K562 (cell line): ENCODE results near the gene ALPK1. TPM values are rescaled to one million over a fixed set of nuclear protein-coding genes. Genes with fewer than 3 reads are reported as not detected.

Source experiments
- ATAC-seq: fragments of 200-7000 bp; cut with Tn5 transposase; 3 replicates; pipeline ENCODE4 v1.9.1; 2020; ENCODE audit warnings: moderate library complexity
- BruUV-seq: library from RNA; stranded (reverse); fragments of 400-500 nt; replicated peaks from 2 replicates; lab custom pipeline; 2021; lab: Mats Ljungman, UMichigan
- CTCF ChIA-PET: fragments of 300-600 bp; formaldehyde crosslinking; extraction: SDS; loops from one replicate; lab custom pipeline; 2021; ENCODE audit warnings: low intra/inter-chr PET ratio; lab: Yijun Ruan, JAX
- POLR2A ChIA-PET: fragments of 300-600, 350-650 bp; sonication (Branson Sonifier 250); formaldehyde crosslinking; extraction: SDS; loops from one replicate; lab custom pipeline; 2021; ENCODE audit warnings: antibody characterized with exemption, inconsistent platforms; lab: Yijun Ruan, JAX
- DNase-seq, 4 experiments: peaks; one replicate each; pipeline versions ENCODE4 v3.0.0 to v3.0.0-alpha.2; 2011 to 2018; ENCODE audit warnings: low spot score in 3 of 4, mixed read lengths in 3 of 4; ENCODE audit errors: extremely low read depth in 1 of 4
- FAIRE-seq: peaks from 2 replicates; lab custom pipeline; 2011; peaks lifted over from hg19 to GRCh38; lab: Jason Lieb, UNC
- H2AFZ ChIP-seq: 2 replicates; pipeline ENCODE4 v1.6.0; 2011; ENCODE audit warnings: low read depth, low read length, control low read depth, inconsistent platforms
- H3K27ac ChIP-seq: fragments of 200-600 bp; 3 replicates; pipeline ENCODE4 v1.8.0; 2011; ENCODE audit warnings: low read depth, mild to moderate bottlenecking, control low read depth, inconsistent platforms, low read length, moderate library complexity, mixed read lengths; ENCODE audit errors: extremely low read depth
- H3K27me3 ChIP-seq, 2 experiments: fragments of 300-600 bp in 1 of 2; 2 replicates in 1 of 2; 3 replicates in 1 of 2; pipeline versions ENCODE4 v1.6.0 to v1.8.0; 2011; ENCODE audit warnings: inconsistent platforms in 2 of 2, low read length in 2 of 2, mild to moderate bottlenecking in 1 of 2, mixed read lengths in 1 of 2, moderate library complexity in 1 of 2; ENCODE audit not compliant: control insufficient read depth in 2 of 2, insufficient read depth in 2 of 2
- H3K36me3 ChIP-seq: fragments of 300-600 bp; 3 replicates; pipeline ENCODE4 v1.8.0; 2011; ENCODE audit warnings: mild to moderate bottlenecking, low read length, inconsistent platforms; ENCODE audit not compliant: control insufficient read depth, insufficient read depth
- H3K4me1 ChIP-seq, 2 experiments: fragments of 200-600 bp in 1 of 2; replicated peaks in 1 of 2; 2 replicates in 1 of 2; 3 replicates in 1 of 2; pipeline versions ENCODE4 v1.5.1 to v1.8.0; 2011; ENCODE audit warnings: inconsistent platforms in 2 of 2, low read length in 2 of 2, mild to moderate bottlenecking in 1 of 2, mixed read lengths in 1 of 2, moderate library complexity in 1 of 2; ENCODE audit not compliant: control insufficient read depth in 2 of 2, insufficient read depth in 2 of 2
- H3K4me2 ChIP-seq: 2 replicates; pipeline ENCODE4 v1.6.1; 2011; ENCODE audit warnings: low read length, control low read depth, inconsistent platforms, mixed read lengths; ENCODE audit not compliant: insufficient read depth
- H3K4me3 ChIP-seq: fragments of 200-600 bp; sonication (generic), shearing (Covaris generic); 2 replicates; pipeline ENCODE4 v1.5.1; 2016; ENCODE audit warnings: control low read depth, inconsistent platforms
- H3K79me2 ChIP-seq: fragments of 200-600 bp; 3 replicates; pipeline ENCODE4 v1.8.0; 2011; ENCODE audit warnings: low read length, inconsistent platforms; ENCODE audit not compliant: control insufficient read depth, insufficient read depth
- H3K9ac ChIP-seq, 2 experiments: 2 replicates each; pipeline versions ENCODE4 v1.6.0 to v1.6.1; 2011; ENCODE audit warnings: low read depth in 2 of 2, low read length in 2 of 2, control low read depth in 1 of 2, inconsistent platforms in 1 of 2, mild to moderate bottlenecking in 1 of 2, mixed read lengths in 1 of 2; ENCODE audit not compliant: insufficient read depth in 1 of 2
- H3K9me1 ChIP-seq: one replicate; pipeline ENCODE4 v1.6.0; 2011; ENCODE audit warnings: inconsistent platforms, mild to moderate bottlenecking, low read length, moderate library complexity; ENCODE audit not compliant: control insufficient read depth, insufficient read depth
- H3K9me3 ChIP-seq: replicated peaks from 2 replicates; pipeline ENCODE4 v1.5.1; 2011; ENCODE audit warnings: low read depth, low read length, inconsistent platforms; ENCODE audit not compliant: control insufficient read depth, insufficient read depth
- H4K20me1 ChIP-seq: replicated peaks from 2 replicates; pipeline ENCODE4 v1.6.1; 2011; ENCODE audit warnings: low read length, inconsistent platforms, mixed read lengths; ENCODE audit not compliant: control insufficient read depth, insufficient read depth
- ETV5 ChIP-seq: sonication (generic); formaldehyde crosslinking; IDR thresholded peaks from 2 replicates; pipeline ENCODE4 v1.4.0; 2020; ENCODE audit warnings: low read depth, mild to moderate bottlenecking, missing genetic modification reagents
- MAFK ChIP-seq: IDR thresholded peaks from 2 replicates; pipeline ENCODE4 v1.6.1; 2011; ENCODE audit warnings: low read length, improper control_type of control experiment
- MEF2D ChIP-seq: conservative IDR thresholded peaks from 2 replicates; pipeline ENCODE4 v1.6.1; 2016; ENCODE audit warnings: low read depth, missing genetic modification characterization, missing compliant biosample characterization
- MXI1 ChIP-seq: IDR thresholded peaks from 2 replicates; pipeline ENCODE4 v1.6.1; 2011; ENCODE audit warnings: low read depth, mild to moderate bottlenecking, improper control_type of control experiment, low read length
- PURB ChIP-seq: sonication (generic); formaldehyde crosslinking; IDR thresholded peaks from 2 replicates; pipeline ENCODE4 v1.9.0; 2021; ENCODE audit warnings: low read depth, mild to moderate bottlenecking, missing genetic modification reagents
- SAFB2 ChIP-seq: fragments of 200-400 bp; formaldehyde crosslinking; IDR thresholded peaks from 2 replicates; pipeline ENCODE4 v1.6.1; 2018; ENCODE audit warnings: borderline replicate concordance, low read length, low read depth, moderate library complexity; ENCODE audit not compliant: severe bottlenecking
- SFPQ ChIP-seq: fragments of 200-400 bp; formaldehyde crosslinking; IDR thresholded peaks from 2 replicates; pipeline ENCODE4 v1.6.1; 2017; ENCODE audit warnings: mild to moderate bottlenecking, low read depth, low read length, moderate library complexity
- TAF1 ChIP-seq: IDR thresholded peaks from 2 replicates; pipeline ENCODE4 v1.6.1; 2011; ENCODE audit warnings: mild to moderate bottlenecking, low read length, moderate library complexity; ENCODE audit not compliant: insufficient read depth, control insufficient read depth, severe bottlenecking; ENCODE audit errors: extremely low read depth
- TEAD2 ChIP-seq: fragments of 450-650 bp; IDR thresholded peaks from 2 replicates; pipeline ENCODE4 v1.6.1; 2016; ENCODE audit warnings: missing genetic modification characterization, control low read depth, missing compliant biosample characterization
- TEAD4 ChIP-seq, 2 experiments: sonication (generic) in 1 of 2; formaldehyde crosslinking in 1 of 2; IDR thresholded peaks; 2 replicates each; pipeline versions ENCODE4 v1.6.1 to v1.8.0; 2012 to 2022; ENCODE audit warnings: borderline replicate concordance in 1 of 2, inconsistent platforms in 1 of 2, low read length in 1 of 2, mild to moderate bottlenecking in 1 of 2, missing genetic modification reagents in 1 of 2
- THRAP3 ChIP-seq: fragments of 450-650 bp; IDR thresholded peaks from 2 replicates; pipeline ENCODE4 v1.6.1; 2016; ENCODE audit warnings: mild to moderate bottlenecking, inconsistent platforms, borderline replicate concordance
- ZNF274 ChIP-seq: IDR thresholded peaks from 2 replicates; pipeline ENCODE4 v1.6.1; 2011; ENCODE audit warnings: low read depth, mild to moderate bottlenecking, low read length, moderate library complexity, borderline replicate concordance
- ZNF280A ChIP-seq: fragments of 450-650 bp; IDR thresholded peaks from 2 replicates; pipeline ENCODE4 v1.6.1; 2018; ENCODE audit warnings: mild to moderate bottlenecking, low read depth; ENCODE audit not compliant: partially characterized antibody
- ZNF589 ChIP-seq: fragments of 200-800 bp; sonication (Bioruptor generic); IDR thresholded peaks from 2 replicates; pipeline ENCODE4 v1.6.1; 2016; ENCODE audit warnings: low read depth, missing genetic modification characterization, missing compliant biosample characterization
- WGBS: fragments of 100-300 bp; shearing (Covaris generic); methylation state at CpG from one replicate; pipeline ENCODE4 v1.1.6; 2016; ENCODE audit warnings: low coverage, mixed read lengths; ENCODE audit not compliant: insufficient coverage; ENCODE audit errors: missing lambda C conversion rate; 5-methylcytosine and 5-hydroxymethylcytosine counted together
- in situ Hi-C: fragments of 300-500 bp; cut with MboI; formaldehyde crosslinking; loops from 4 replicates; pipeline ENCODE4 v1.15.0; 2018; ENCODE audit warnings: inconsistent platforms, mixed read lengths
- intact Hi-C: fragments of 100-400 bp; cut with micrococcal nuclease; formaldehyde crosslinking; loops from 2 replicates; pipeline ENCODE4 v1.14.2; 2022
- polyA plus RNA-seq, 8 experiments: library from polyadenylated mRNA; depleted of rRNA in 4 of 8; stranded (reverse) in 5 of 8; unstranded in 3 of 8; fragments of >200 nt; fragmentation: Nextera tagmentation in 2 of 8; fragmentation: Illumina TruSeq in 1 of 8; extraction: Ambion mirVana in 2 of 8; extraction: Trizol in 1 of 8; gene quantifications; 2 replicates each; pipeline versions ENCODE4 v1.2.1 to v1.2.3, GENCODE V29; 2011 to 2014; ENCODE audit warnings: inconsistent platforms in 1 of 8, missing spikeins in 1 of 8
- total RNA-seq, 7 experiments: library from RNA; depleted of rRNA in 6 of 7; stranded (reverse); fragments of >200 nt in 6 of 7; fragmentation: Illumina TruSeq in 2 of 7; extraction: Trizol in 2 of 7; gene quantifications; 2 replicates each; pipeline versions ENCODE4 v1.2.1 to v1.2.3, GENCODE V29; 2011 to 2021; ENCODE audit warnings: low replicate concordance in 1 of 7
- TF ChIP-seq, protein P1 (sequence below): sonication (generic); formaldehyde crosslinking; IDR thresholded peaks from 2 replicates; pipeline ENCODE4 v1.5.0; 2020; ENCODE audit warnings: missing genetic modification reagents
- TF ChIP-seq, protein P2 (sequence below): fragments of 450-650 bp; IDR thresholded peaks from 2 replicates; pipeline ENCODE4 v1.6.1; 2017; ENCODE audit warnings: antibody characterized with exemption

ALPK1 gene
- total and polyA plus RNA-seq, 9 of the 15 experiments (the other 6 are each of a cell fraction or from before 2014, with no cell fraction given) = 2.3 to 6.9 (median 4.6) TPM

- Histone ChIP-seq H3K27ac (no peak overlapping the region), H3K27me3 (no peaks in the 10 kb centered on the region; a peak in 1 of 5 replicates), H4K20me1 (no peaks in the 10 kb centered on the region), H2AFZ (no peak overlapping the region), H3K79me2 (no peaks in the 10 kb centered on the region), H3K4me1 (no peaks in the 10 kb centered on the region), H3K36me3 (no peaks in the 10 kb centered on the region), H3K4me3 (no peak overlapping the region), H3K9ac (no peak overlapping the region), H3K9me3 (no peaks in the 10 kb centered on the region), H3K4me2 (no peak overlapping the region), H3K9me1 (no peaks in the 10 kb centered on the region)
- 0% methylated on average over 3 of the region's 3 CpGs for WGBS
- no peak for DNase-seq
- no peak for FAIRE-seq
- BruUV-seq = no TSS peak
- POLR2A ChIA-PET = no interaction called here
- no peak for ATAC-seq
- in situ Hi-C loops (no loop called here), intact Hi-C loops (no loop called here)
- CTCF ChIA-PET = no interaction called here
- TF ChIP-seq MAFK (no peak), ETV5 (CRISPR knock-in tag) (no peak), SFPQ (no peak), MXI1 (no peak), MEF2D (no peak), THRAP3 (no peak), ZNF274 (no peak), PURB (CRISPR knock-in tag) (no peak), TEAD4 (IDR thresholded peaks at IDR 0.05; ENCODE audit: low read length) (no peak), TEAD4 (CRISPR knock-in tag; IDR thresholded peaks at IDR 0.05; ENCODE audit: borderline replicate concordance) (no peak), SAFB2 (no peak), ZNF589 (CRISPR knock-in tag) (no peak), TAF1 (no peak), TEAD2 (tag) (no peak), ZNF280A (no peak)
- TF ChIP-seq, protein P1, sequence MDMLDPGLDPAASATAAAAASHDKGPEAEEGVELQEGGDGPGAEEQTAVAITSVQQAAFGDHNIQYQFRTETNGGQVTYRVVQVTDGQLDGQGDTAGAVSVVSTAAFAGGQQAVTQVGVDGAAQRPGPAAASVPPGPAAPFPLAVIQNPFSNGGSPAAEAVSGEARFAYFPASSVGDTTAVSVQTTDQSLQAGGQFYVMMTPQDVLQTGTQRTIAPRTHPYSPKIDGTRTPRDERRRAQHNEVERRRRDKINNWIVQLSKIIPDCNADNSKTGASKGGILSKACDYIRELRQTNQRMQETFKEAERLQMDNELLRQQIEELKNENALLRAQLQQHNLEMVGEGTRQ (CRISPR knock-in tag) = no peak
- TF ChIP-seq, protein P2, sequence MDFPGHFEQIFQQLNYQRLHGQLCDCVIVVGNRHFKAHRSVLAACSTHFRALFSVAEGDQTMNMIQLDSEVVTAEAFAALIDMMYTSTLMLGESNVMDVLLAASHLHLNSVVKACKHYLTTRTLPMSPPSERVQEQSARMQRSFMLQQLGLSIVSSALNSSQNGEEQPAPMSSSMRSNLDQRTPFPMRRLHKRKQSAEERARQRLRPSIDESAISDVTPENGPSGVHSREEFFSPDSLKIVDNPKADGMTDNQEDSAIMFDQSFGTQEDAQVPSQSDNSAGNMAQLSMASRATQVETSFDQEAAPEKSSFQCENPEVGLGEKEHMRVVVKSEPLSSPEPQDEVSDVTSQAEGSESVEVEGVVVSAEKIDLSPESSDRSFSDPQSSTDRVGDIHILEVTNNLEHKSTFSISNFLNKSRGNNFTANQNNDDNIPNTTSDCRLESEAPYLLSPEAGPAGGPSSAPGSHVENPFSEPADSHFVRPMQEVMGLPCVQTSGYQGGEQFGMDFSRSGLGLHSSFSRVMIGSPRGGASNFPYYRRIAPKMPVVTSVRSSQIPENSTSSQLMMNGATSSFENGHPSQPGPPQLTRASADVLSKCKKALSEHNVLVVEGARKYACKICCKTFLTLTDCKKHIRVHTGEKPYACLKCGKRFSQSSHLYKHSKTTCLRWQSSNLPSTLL = no peak
Observed at GRCh38 chr4:112449708-112450107, 152.5 kb downstream of the ALPK1 start.
